NCI-H524 treated with DMSO at 0.1 percent for 48 hours (cell line): ENCODE results near the gene BRD3.

ENCODE experiments used
- DNase-seq: peaks from one replicate; lab custom pipeline; 2025; lab: John Stamatoyannopoulos, UW

Gene BRD3

GRCh38 chr9:134024214-134024792 lies 43.5 kb downstream of the BRD3 start:
- no peak for DNase-seq

- no peak for DNase-seq
Observed at GRCh38 chr9:134014946-134015345, 52.9 kb downstream of the BRD3 start.

- no peak for DNase-seq
Observed at GRCh38 chr9:134011401-134011800, 56.4 kb downstream of the BRD3 start.

GRCh38 chr9:134010310-134011173 lies 57.3 kb downstream of the BRD3 start:
- DNase-seq, result peak; percentile 66

- no peak for DNase-seq
Observed at GRCh38 chr9:134007571-134007970, 60.3 kb downstream of the BRD3 start.

GRCh38 chr9:134007150-134007549 lies 60.7 kb downstream of the BRD3 start:
- DNase-seq, result no peak

GRCh38 chr9:134005381-134005780 lies 62.4 kb downstream of the BRD3 start:
- no peak for DNase-seq

GRCh38 chr9:134004881-134005280 lies 62.9 kb downstream of the BRD3 start:
- no peak for DNase-seq

GRCh38 chr9:134004131-134004873 lies 63.5 kb downstream of the BRD3 start:
- no peak for DNase-seq

GRCh38 chr9:134003237-134003636 lies 64.6 kb downstream of the BRD3 start:
- DNase-seq, result no peak

GRCh38 chr9:134002796-134003195 lies 65.0 kb downstream of the BRD3 start:
- no peak for DNase-seq

GRCh38 chr9:133999851-134000265 lies 68.0 kb downstream of the BRD3 start:
- DNase-seq, result no peak

GRCh38 chr9:133998915-133999595 lies 68.8 kb downstream of the BRD3 start:
- no peak for DNase-seq

- DNase-seq, result no peak
Observed at GRCh38 chr9:133997584-133997983, 70.2 kb downstream of the BRD3 start.

GRCh38 chr9:133996531-133997520 lies 71.0 kb downstream of the BRD3 start:
- DNase-seq, result no peak

- DNase-seq, result no peak
Observed at GRCh38 chr9:133995012-133995896, 72.6 kb downstream of the BRD3 start.

- no peak for DNase-seq
Observed at GRCh38 chr9:133994353-133995011, 73.3 kb downstream of the BRD3 start.

GRCh38 chr9:133993635-133994253 lies 74.1 kb downstream of the BRD3 start:
- no peak for DNase-seq
